AG09319 (cell line): Measurements from ENCODE around the gene CYP4F2.
"Not testable (repeated sequence)": the region's sequence is repeated elsewhere in the genome, so short reads cannot be mapped to it uniquely, and the experiment has no call there.

ENCODE experiments used
- DNase-seq: peaks from one replicate; pipeline ENCODE4 v3.0.0-alpha.2; 2010; ENCODE audit warnings: low read depth; ENCODE audit errors: extremely low read depth
- TF ChIP-seq, protein P1 (sequence below): IDR thresholded peaks from 2 replicates; pipeline ENCODE4 v1.5.1; 2011; ENCODE audit warnings: low read depth, mild to moderate bottlenecking, inconsistent platforms, low read length, moderate library complexity

CYP4F2 gene

DNA sequence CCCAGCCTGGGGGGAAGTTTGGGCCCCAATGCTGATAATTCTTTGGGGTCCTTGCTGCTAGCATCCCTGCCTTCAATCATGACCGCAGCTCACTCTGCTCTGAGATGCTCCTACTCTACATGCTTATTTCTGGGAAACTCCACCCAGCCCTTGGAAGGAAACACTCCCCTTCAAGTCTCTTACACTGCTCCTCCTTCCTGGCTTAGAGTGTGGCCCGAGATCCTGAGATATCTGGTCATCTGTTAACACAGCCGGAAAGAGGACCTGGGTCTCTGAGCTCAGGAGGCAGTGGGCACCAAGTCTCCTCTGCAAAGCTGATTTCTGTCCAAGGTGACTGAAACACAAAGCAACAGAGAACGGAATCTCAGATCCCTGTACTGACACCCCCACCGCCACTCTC lies 33.0 kb downstream of the CYP4F2 start:
- DNase-seq: no peak
- TF ChIP-seq, protein P1, sequence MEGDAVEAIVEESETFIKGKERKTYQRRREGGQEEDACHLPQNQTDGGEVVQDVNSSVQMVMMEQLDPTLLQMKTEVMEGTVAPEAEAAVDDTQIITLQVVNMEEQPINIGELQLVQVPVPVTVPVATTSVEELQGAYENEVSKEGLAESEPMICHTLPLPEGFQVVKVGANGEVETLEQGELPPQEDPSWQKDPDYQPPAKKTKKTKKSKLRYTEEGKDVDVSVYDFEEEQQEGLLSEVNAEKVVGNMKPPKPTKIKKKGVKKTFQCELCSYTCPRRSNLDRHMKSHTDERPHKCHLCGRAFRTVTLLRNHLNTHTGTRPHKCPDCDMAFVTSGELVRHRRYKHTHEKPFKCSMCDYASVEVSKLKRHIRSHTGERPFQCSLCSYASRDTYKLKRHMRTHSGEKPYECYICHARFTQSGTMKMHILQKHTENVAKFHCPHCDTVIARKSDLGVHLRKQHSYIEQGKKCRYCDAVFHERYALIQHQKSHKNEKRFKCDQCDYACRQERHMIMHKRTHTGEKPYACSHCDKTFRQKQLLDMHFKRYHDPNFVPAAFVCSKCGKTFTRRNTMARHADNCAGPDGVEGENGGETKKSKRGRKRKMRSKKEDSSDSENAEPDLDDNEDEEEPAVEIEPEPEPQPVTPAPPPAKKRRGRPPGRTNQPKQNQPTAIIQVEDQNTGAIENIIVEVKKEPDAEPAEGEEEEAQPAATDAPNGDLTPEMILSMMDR: no peak

DNA sequence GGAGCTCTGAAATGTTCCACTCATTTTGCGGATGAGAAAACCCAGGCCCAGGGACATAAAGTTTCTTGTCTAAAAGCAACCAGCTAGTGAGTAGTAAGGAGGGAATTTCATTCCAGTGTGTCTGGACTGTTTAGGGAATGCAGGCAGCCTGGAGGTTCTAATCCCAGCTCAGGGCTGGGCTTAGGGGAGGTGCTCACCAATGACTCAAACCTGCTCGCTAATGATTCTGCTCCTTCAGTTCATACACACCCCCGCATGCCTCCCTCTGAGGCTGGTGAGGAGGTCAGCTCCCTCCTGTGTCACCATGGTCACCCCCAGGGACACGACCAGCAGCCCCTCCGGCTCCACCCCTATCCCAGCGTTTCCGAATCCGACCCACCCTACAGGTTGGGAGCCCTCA lies 34.6 kb downstream of the CYP4F2 start:
- DNase-seq: no peak
- TF ChIP-seq, protein P1: no peak

DNA sequence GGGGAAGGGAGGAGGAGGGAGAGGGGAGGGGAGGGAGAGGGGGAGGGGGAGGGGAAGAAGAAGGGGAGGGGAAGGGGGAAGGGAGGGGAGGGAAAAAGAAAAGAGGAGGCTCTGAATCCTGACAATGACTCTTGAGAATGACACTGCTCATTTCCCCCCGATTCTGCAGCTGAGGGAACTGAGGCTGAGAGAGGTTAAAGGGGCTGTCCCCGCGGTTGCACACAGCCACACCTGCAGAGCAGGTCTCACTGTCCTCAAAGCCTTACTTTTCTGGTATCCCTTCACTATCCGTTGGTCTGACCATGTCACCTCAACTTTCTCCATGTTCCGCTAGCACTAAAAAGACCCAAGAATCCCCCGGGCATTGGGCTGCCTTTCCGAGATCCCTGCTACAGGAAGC lies 35.4 kb downstream of the CYP4F2 start:
- DNase-seq: no peak
- TF ChIP-seq, protein P1: no peak

GRCh38 chr19:15860522-15860921 lies 37.4 kb downstream of the CYP4F2 start:
- TF ChIP-seq, protein P1: no peak
- DNase-seq: no peak

GRCh38 chr19:15859187-15859586 lies 38.7 kb downstream of the CYP4F2 start:
- TF ChIP-seq, protein P1: no peak
- no peak for DNase-seq

DNA sequence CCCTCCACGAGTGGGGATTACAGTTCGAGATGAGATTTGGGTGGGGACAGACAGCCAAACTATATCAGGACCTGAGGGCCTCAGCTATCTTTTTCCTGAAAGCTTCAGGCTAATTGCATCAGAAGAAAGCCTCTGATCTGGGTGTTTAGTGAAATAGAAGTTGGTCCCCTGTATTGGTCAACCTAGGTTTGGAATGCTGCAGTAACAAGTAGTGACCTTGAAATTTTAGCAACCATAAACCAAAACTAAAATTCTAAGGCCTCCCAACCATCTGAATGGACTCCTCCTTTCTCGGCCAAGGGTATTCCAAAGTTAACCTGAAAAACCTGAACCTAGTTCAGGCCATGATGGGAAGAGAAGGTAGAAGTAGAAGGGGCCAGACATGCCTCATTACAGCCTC lies 47.5 kb downstream of the CYP4F2 start:
- no peak for DNase-seq
- TF ChIP-seq, protein P1: no peak

DNA sequence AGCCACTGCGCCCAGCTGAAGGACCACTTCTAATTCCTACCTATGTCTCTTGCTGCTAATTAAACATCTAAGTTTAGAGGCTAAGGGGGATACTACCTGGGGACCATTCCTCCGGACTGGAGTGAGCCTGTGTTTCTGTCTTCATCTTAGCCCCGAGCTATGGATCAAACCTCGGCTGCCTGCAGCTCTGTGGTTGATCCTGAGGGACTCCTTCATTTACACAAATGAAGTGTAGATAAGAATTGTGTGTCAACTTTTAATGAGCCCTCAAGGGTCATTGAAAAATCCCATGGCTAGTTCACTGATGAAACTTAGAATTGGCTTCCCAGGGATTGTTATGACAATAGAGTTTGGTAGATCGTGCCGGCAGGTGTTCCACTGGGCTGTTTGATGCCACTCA lies 51.0 kb downstream of the CYP4F2 start:
- no peak for DNase-seq
- TF ChIP-seq, protein P1: no peak

GRCh38 chr19:15843894-15844222 lies 54.0 kb downstream of the CYP4F2 start:
- not testable (repeated sequence) for DNase-seq
